SK-N-SH treated with all-trans-retinoic acid at 6 μM for 48 hours (cell line): ENCODE data around the gene PLBD1.

ENCODE experiments used
- ATAC-seq: fragments of 200-7000 bp; cut with Tn5 transposase; 3 replicates; pipeline ENCODE4 v1.9.1; 2020; ENCODE audit warnings: mild to moderate bottlenecking, moderate library complexity
- ARNTL ChIP-seq: fragments of 450-650 bp; formaldehyde crosslinking; IDR thresholded peaks from 2 replicates; pipeline ENCODE4 v1.5.0; 2020; ENCODE audit warnings: low read depth, mild to moderate bottlenecking, moderate library complexity, borderline replicate concordance
- BACH2 ChIP-seq: fragments of 250-450 bp; sonication (Bioruptor Pico); IDR thresholded peaks from 2 replicates; pipeline ENCODE4 v1.9.0; 2021; ENCODE audit warnings: mild to moderate bottlenecking, borderline replicate concordance
- CSDC2 ChIP-seq: fragments of 250-450 bp; sonication (Bioruptor Pico); IDR thresholded peaks from 2 replicates; pipeline ENCODE4 v1.5.0; 2020; ENCODE audit warnings: mild to moderate bottlenecking, moderate library complexity
- ESRRG ChIP-seq: fragments of 250-450 bp; sonication (Bioruptor Pico); IDR thresholded peaks from 2 replicates; pipeline ENCODE4 v1.6.1; 2021; ENCODE audit warnings: mild to moderate bottlenecking
- GLIS3 ChIP-seq: fragments of 250-450 bp; sonication (Bioruptor Pico); IDR thresholded peaks from 2 replicates; pipeline ENCODE4 v1.5.0; 2020; ENCODE audit warnings: mild to moderate bottlenecking, moderate library complexity
- ISL1 ChIP-seq: fragments of 250-450 bp; sonication (Bioruptor Pico); IDR thresholded peaks from 2 replicates; pipeline ENCODE4 v2.1.2; 2022; ENCODE audit warnings: mild to moderate bottlenecking, moderate library complexity
- OSR1 ChIP-seq: fragments of 250-450 bp; sonication (Bioruptor Pico); IDR thresholded peaks from 2 replicates; pipeline ENCODE4 v1.8.0; 2022; ENCODE audit warnings: moderate library complexity, mild to moderate bottlenecking, inconsistent platforms
- PPARA ChIP-seq: fragments of 250-450 bp; sonication (Bioruptor Pico); IDR thresholded peaks from 2 replicates; pipeline ENCODE4 v1.5.0; 2020; ENCODE audit warnings: mild to moderate bottlenecking, borderline replicate concordance
- RARB ChIP-seq: fragments of 250-450 bp; sonication (Bioruptor Pico); IDR thresholded peaks from 2 replicates; pipeline ENCODE4 v1.8.0; 2021; ENCODE audit warnings: mild to moderate bottlenecking, moderate library complexity
- SNAI2 ChIP-seq: fragments of 250-450 bp; sonication (Bioruptor Pico); IDR thresholded peaks from 2 replicates; pipeline ENCODE4 v1.5.0; 2020; ENCODE audit warnings: mild to moderate bottlenecking, moderate library complexity
- TCF4 ChIP-seq: fragments of 250-450 bp; sonication (Bioruptor Pico); IDR thresholded peaks from 2 replicates; pipeline ENCODE4 v1.8.0; 2021; ENCODE audit warnings: mild to moderate bottlenecking, moderate library complexity, borderline replicate concordance
- TOX ChIP-seq: fragments of 250-450 bp; sonication (Bioruptor Pico); IDR thresholded peaks from 2 replicates; pipeline ENCODE4 v1.8.0; 2021; ENCODE audit warnings: mild to moderate bottlenecking, moderate library complexity, borderline replicate concordance
- ZC3H10 ChIP-seq: fragments of 250-450 bp; sonication (Bioruptor Pico); IDR thresholded peaks from 2 replicates; pipeline ENCODE4 v1.5.1; 2021; ENCODE audit warnings: mild to moderate bottlenecking, moderate library complexity
- ZFP3 ChIP-seq: fragments of 250-450 bp; sonication (Bioruptor Pico); IDR thresholded peaks from 2 replicates; pipeline ENCODE4 v1.5.0; 2020; ENCODE audit warnings: mild to moderate bottlenecking, moderate library complexity
- ZFP30 ChIP-seq: fragments of 450-650 bp; formaldehyde crosslinking; IDR thresholded peaks from 2 replicates; pipeline ENCODE4 v1.5.0; 2022; ENCODE audit warnings: mild to moderate bottlenecking, moderate library complexity
- ZNF565 ChIP-seq: fragments of 450-650 bp; formaldehyde crosslinking; conservative IDR thresholded peaks from 2 replicates; pipeline ENCODE4 v1.5.0; 2020; ENCODE audit warnings: low read depth, mild to moderate bottlenecking, moderate library complexity
- ZNF70 ChIP-seq: fragments of 450-650 bp; formaldehyde crosslinking; IDR thresholded peaks from 2 replicates; pipeline ENCODE4 v1.5.0; 2020; ENCODE audit warnings: mild to moderate bottlenecking, moderate library complexity
- ZNF8 ChIP-seq: fragments of 450-650 bp; formaldehyde crosslinking; IDR thresholded peaks from 2 replicates; pipeline ENCODE4 v1.5.0; 2020; ENCODE audit warnings: mild to moderate bottlenecking, moderate library complexity
- TF ChIP-seq, protein P1 (sequence below): fragments of 250-450 bp; sonication (Bioruptor Pico); IDR thresholded peaks from 2 replicates; pipeline ENCODE4 v1.5.1; 2020; ENCODE audit warnings: low read depth, mild to moderate bottlenecking, moderate library complexity
- TF ChIP-seq, protein P2 (sequence below): fragments of 250-450 bp; sonication (Bioruptor Pico); IDR thresholded peaks from 2 replicates; pipeline ENCODE4 v1.8.0; 2020; ENCODE audit warnings: mild to moderate bottlenecking, moderate library complexity, borderline replicate concordance
- TF ChIP-seq, protein P3 (sequence below): fragments of 250-450 bp; sonication (Bioruptor Pico); IDR thresholded peaks from 2 replicates; pipeline ENCODE4 v1.5.0; 2020; ENCODE audit warnings: mild to moderate bottlenecking, moderate library complexity
- TF ChIP-seq, protein P4 (sequence below): fragments of 250-450 bp; sonication (Bioruptor Pico); IDR thresholded peaks from 2 replicates; pipeline ENCODE4 v1.5.1; 2021; ENCODE audit warnings: mild to moderate bottlenecking, moderate library complexity
- TF ChIP-seq, protein P5 (sequence below): fragments of 250-450 bp; sonication (Bioruptor Pico); IDR thresholded peaks from 2 replicates; pipeline ENCODE4 v1.8.0; 2021; ENCODE audit warnings: low read depth, mild to moderate bottlenecking, moderate library complexity, borderline replicate concordance

Gene PLBD1

DNA sequence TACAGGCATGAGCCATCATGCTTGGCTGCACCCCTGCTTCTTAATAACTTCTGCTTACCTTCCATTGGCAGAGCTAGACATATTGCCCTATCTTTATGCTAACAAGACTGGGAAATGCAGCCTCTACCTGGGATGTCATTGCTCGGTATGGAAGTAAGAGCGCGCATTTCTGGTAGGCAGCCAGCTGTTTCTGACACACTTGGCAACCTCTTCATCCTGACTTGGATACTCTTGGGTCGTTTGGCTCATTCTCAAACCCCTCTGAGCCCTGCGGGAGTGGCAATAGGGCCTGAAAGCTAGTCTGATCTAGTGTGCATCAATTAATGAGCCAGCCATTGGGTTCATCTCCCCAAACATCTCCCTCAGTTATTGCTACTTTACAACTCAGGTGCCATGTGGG lies 5.4 kb upstream of the PLBD1 start:
- TF ChIP-seq TOX (CRISPR knock-in tag) = no peak
- TF ChIP-seq BACH2 (CRISPR knock-in tag) = no peak
- TF ChIP-seq ESRRG = no peak
- TF ChIP-seq ZFP30 (CRISPR knock-in tag) = no peak
- no peak for TF ChIP-seq ZNF565 (CRISPR knock-in tag)
- TF ChIP-seq PPARA (CRISPR knock-in tag) = no peak
- TF ChIP-seq SNAI2 (CRISPR knock-in tag) = no peak
- TF ChIP-seq, protein P1, sequence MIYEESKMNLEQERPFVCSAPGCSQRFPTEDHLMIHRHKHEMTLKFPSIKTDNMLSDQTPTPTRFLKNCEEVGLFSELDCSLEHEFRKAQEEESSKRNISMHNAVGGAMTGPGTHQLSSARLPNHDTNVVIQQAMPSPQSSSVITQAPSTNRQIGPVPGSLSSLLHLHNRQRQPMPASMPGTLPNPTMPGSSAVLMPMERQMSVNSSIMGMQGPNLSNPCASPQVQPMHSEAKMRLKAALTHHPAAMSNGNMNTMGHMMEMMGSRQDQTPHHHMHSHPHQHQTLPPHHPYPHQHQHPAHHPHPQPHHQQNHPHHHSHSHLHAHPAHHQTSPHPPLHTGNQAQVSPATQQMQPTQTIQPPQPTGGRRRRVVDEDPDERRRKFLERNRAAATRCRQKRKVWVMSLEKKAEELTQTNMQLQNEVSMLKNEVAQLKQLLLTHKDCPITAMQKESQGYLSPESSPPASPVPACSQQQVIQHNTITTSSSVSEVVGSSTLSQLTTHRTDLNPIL (CRISPR knock-in tag) = no peak
- no peak for TF ChIP-seq CSDC2 (CRISPR knock-in tag)
- no peak for TF ChIP-seq ZNF70 (CRISPR knock-in tag)
- TF ChIP-seq, protein P2, sequence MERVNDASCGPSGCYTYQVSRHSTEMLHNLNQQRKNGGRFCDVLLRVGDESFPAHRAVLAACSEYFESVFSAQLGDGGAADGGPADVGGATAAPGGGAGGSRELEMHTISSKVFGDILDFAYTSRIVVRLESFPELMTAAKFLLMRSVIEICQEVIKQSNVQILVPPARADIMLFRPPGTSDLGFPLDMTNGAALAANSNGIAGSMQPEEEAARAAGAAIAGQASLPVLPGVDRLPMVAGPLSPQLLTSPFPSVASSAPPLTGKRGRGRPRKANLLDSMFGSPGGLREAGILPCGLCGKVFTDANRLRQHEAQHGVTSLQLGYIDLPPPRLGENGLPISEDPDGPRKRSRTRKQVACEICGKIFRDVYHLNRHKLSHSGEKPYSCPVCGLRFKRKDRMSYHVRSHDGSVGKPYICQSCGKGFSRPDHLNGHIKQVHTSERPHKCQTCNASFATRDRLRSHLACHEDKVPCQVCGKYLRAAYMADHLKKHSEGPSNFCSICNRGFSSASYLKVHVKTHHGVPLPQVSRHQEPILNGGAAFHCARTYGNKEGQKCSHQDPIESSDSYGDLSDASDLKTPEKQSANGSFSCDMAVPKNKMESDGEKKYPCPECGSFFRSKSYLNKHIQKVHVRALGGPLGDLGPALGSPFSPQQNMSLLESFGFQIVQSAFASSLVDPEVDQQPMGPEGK (CRISPR knock-in tag) = no peak
- no peak for TF ChIP-seq OSR1
- no peak for TF ChIP-seq TCF4 (CRISPR knock-in tag)
- TF ChIP-seq, protein P3, sequence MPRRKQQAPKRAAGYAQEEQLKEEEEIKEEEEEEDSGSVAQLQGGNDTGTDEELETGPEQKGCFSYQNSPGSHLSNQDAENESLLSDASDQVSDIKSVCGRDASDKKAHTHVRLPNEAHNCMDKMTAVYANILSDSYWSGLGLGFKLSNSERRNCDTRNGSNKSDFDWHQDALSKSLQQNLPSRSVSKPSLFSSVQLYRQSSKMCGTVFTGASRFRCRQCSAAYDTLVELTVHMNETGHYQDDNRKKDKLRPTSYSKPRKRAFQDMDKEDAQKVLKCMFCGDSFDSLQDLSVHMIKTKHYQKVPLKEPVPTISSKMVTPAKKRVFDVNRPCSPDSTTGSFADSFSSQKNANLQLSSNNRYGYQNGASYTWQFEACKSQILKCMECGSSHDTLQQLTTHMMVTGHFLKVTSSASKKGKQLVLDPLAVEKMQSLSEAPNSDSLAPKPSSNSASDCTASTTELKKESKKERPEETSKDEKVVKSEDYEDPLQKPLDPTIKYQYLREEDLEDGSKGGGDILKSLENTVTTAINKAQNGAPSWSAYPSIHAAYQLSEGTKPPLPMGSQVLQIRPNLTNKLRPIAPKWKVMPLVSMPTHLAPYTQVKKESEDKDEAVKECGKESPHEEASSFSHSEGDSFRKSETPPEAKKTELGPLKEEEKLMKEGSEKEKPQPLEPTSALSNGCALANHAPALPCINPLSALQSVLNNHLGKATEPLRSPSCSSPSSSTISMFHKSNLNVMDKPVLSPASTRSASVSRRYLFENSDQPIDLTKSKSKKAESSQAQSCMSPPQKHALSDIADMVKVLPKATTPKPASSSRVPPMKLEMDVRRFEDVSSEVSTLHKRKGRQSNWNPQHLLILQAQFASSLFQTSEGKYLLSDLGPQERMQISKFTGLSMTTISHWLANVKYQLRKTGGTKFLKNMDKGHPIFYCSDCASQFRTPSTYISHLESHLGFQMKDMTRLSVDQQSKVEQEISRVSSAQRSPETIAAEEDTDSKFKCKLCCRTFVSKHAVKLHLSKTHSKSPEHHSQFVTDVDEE (CRISPR knock-in tag) = no peak
- no peak for TF ChIP-seq ZC3H10
- no peak for TF ChIP-seq GLIS3 (CRISPR knock-in tag)
- no peak for TF ChIP-seq ZNF8 (CRISPR knock-in tag)
- TF ChIP-seq ISL1 (CRISPR knock-in tag) = no peak
- no peak for TF ChIP-seq ZFP3 (CRISPR knock-in tag)
- TF ChIP-seq RARB (CRISPR knock-in tag) = no peak
- ATAC-seq = no peak

DNA sequence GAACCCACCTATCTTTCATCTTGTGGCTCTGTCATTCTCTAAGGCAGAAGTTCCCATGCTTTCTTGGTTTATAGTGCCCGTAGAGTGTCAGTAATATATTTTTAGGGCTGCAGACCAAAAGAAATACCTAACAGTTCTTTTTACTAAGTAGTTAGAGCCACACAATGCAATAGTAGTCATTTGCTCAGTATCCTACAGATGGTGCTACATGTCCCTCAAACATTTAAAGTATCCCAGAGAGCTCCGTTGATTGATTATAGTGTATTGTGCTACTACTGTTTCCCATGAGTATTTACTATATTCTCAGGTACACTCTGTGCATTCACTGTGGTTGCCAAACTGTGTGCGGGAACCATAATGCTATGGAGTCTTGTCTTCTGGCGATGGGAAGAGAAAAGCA lies 4.7 kb upstream of the PLBD1 start:
- ATAC-seq = no peak
- TF ChIP-seq, protein P3 (CRISPR knock-in tag) = no peak
- TF ChIP-seq OSR1 (no peak), TOX (CRISPR knock-in tag) (no peak), ARNTL (CRISPR knock-in tag) (no peak), ZFP3 (CRISPR knock-in tag) (no peak), ZNF8 (CRISPR knock-in tag) (no peak), ISL1 (CRISPR knock-in tag) (no peak), RARB (CRISPR knock-in tag) (no peak), ZNF565 (CRISPR knock-in tag) (no peak), GLIS3 (CRISPR knock-in tag) (no peak), ESRRG (no peak), ZNF70 (CRISPR knock-in tag) (no peak), PPARA (CRISPR knock-in tag) (no peak), BACH2 (CRISPR knock-in tag) (no peak), ZC3H10 (no peak), SNAI2 (CRISPR knock-in tag) (no peak)
- TF ChIP-seq, protein P1 (CRISPR knock-in tag) = no peak
- TF ChIP-seq, protein P4, sequence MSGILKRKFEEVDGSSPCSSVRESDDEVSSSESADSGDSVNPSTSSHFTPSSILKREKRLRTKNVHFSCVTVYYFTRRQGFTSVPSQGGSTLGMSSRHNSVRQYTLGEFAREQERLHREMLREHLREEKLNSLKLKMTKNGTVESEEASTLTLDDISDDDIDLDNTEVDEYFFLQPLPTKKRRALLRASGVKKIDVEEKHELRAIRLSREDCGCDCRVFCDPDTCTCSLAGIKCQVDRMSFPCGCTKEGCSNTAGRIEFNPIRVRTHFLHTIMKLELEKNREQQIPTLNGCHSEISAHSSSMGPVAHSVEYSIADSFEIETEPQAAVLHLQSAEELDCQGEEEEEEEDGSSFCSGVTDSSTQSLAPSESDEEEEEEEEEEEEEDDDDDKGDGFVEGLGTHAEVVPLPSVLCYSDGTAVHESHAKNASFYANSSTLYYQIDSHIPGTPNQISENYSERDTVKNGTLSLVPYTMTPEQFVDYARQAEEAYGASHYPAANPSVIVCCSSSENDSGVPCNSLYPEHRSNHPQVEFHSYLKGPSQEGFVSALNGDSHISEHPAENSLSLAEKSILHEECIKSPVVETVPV (CRISPR knock-in tag) = no peak
- TF ChIP-seq, protein P2 (CRISPR knock-in tag) = no peak
- TF ChIP-seq, protein P5, sequence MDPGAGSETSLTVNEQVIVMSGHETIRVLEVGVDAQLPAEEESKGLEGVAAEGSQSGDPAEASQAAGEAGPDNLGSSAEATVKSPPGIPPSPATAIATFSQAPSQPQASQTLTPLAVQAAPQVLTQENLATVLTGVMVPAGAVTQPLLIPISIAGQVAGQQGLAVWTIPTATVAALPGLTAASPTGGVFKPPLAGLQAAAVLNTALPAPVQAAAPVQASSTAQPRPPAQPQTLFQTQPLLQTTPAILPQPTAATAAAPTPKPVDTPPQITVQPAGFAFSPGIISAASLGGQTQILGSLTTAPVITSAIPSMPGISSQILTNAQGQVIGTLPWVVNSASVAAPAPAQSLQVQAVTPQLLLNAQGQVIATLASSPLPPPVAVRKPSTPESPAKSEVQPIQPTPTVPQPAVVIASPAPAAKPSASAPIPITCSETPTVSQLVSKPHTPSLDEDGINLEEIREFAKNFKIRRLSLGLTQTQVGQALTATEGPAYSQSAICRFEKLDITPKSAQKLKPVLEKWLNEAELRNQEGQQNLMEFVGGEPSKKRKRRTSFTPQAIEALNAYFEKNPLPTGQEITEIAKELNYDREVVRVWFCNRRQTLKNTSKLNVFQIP (CRISPR knock-in tag) = no peak
